H1 (cell line): ENCODE data around the gene FRK. TPM values are rescaled to one million over a fixed set of nuclear protein-coding genes. Genes with fewer than 3 reads are reported as not detected.

Experiments
- ASH2L ChIP-seq: fragments of 200-600, 300-600 bp; sonication (generic); IDR thresholded peaks from one replicate; pipeline ENCODE4 v1.7.1; 2017; ENCODE audit warnings: low read length
- CHD1 ChIP-seq: IDR thresholded peaks from 2 replicates; pipeline ENCODE4 v1.6.1; 2012; ENCODE audit warnings: low read depth, low read length, improper control_type of control experiment
- EZH2 ChIP-seq: fragments of 200-600 bp; sonication (generic); IDR thresholded peaks from 2 replicates; pipeline ENCODE4 v1.7.1; 2012; ENCODE audit warnings: low read depth, mild to moderate bottlenecking, moderate library complexity, low read length, inconsistent platforms; ENCODE audit not compliant: severe bottlenecking
- HDAC2 ChIP-seq, 2 experiments: fragments of 300-600 bp in 1 of 2; sonication (generic) in 1 of 2; IDR thresholded peaks; 2 replicates each; pipeline ENCODE4 v1.6.1; 2011 to 2012; ENCODE audit warnings: low read depth in 2 of 2, low read length in 2 of 2, mild to moderate bottlenecking in 2 of 2, moderate library complexity in 2 of 2, borderline replicate concordance in 1 of 2, inconsistent platforms in 1 of 2
- KDM4A ChIP-seq: IDR thresholded peaks from one replicate; pipeline ENCODE4 v1.7.1; 2012; ENCODE audit warnings: low read depth, mild to moderate bottlenecking, moderate library complexity, low read length, inconsistent platforms; ENCODE audit not compliant: severe bottlenecking
- polyA plus RNA-seq, 7 experiments: library from polyadenylated mRNA; depleted of rRNA in 3 of 7; stranded (reverse) in 5 of 7; unstranded in 2 of 7; fragments of >200 nt in 5 of 7; fragments of 200-250 nt in 2 of 7; gene quantifications; 1 replicate in 5 of 7; 2 replicates in 1 of 7; 4 replicates in 1 of 7; pipeline versions ENCODE4 v1.2.1 to v1.2.3, GENCODE V29; 2011 to 2013; ENCODE audit warnings: missing spikeins in 2 of 7, mixed read lengths in 2 of 7
- total RNA-seq: library from RNA; stranded (reverse); fragmentation: NEBNext Ultra II Directional; extraction: Animal tissue kit (Norgen Biotek cat#: 25700); gene quantifications from 2 replicates; pipeline ENCODE4 v1.2.1, GENCODE V29; 2021

Gene FRK
- total and polyA plus RNA-seq, 2 of the 8 experiments (the other 6 are each of a cell fraction or from before 2014, with no cell fraction given) = 0.11 to 0.24 TPM

DNA sequence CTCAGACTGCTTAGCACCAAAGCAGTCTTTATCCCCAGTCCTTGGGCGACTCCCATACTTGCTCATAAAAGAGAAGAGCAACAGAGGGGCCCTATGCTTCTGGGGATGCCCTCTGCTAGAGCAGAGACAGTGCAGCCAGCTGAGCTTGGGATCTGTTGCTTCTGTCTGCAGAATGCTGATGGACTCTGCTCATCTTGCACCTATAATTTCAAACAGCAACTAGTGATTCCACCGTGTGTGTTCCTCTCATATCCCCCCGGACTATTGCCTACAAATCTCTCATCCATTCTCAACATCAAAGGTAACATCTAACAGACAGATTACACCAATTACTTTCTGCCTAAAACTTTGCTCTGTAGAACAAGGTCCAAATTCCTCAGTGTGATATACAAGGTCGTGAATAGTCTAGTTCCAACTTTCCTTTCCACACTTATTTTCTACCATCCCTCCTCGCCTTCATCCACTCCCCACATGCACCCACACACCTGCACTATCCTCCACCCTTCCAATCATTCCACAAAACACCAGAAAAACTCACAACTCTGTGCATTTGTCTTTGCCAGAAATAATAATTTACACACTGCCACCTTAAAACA is 62.6 kb downstream of the FRK start (continued):
- no peak for TF ChIP-seq HDAC2 (IDR thresholded peaks at IDR 0.05; ENCODE audit: borderline replicate concordance in 1 of 2, low read depth in 2 of 2, low read length in 2 of 2)
- TF ChIP-seq EZH2 = no peak
- no peak for TF ChIP-seq CHD1
- no peak for TF ChIP-seq KDM4A
- TF ChIP-seq ASH2L = no peak
